Measurements from ENCODE around the gene ACTN1. TPM values are rescaled to one million over a fixed set of nuclear protein-coding genes. Genes with fewer than 3 reads are reported as not detected.
A peak's percentile ranks its signal among the peaks of the same experiment; 100 is the strongest.

Gene ACTN1
- polyA plus RNA-seq, 1 of the 3 experiments (the other 2 are of a cell fraction): 319 TPM

DNA sequence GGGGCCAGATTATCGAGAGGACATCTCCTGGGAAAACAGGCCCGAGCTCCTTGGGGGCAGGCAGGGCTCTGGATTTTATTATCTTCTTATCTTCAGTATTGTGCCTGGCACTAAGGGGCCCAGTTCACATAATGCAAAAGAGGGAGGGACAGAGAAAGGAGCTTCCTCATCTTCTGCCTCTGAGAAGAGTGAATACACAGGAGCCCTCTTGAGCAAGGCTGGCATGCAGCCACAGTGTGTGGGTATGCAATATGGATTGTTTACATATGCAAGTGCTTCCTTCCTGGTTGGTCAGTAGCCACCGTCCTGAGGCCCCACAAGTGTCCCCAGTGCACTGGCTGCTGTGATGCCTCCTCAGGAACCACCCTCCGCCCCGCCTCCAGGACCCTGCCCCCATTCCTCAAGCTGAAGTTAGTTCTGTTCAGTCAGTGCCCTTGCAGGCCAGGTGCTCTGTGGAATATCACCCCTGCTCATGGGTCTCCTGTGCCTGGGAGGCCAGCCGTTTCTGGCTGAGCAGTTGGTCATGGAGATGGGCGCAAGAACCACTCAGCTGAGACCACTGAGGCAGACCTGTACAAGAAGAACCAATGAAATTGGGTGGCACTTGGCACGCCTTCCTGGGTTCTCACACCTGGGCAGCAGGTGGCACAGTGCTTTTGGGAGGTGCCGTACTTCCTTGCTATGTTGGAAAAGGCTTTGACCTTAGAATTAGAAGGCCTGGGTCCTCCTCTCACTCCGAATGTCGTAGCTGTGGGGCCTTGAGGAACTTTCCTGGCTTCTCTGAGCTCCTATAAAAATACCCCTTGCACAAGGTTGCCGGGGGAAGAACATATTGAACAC, 35.1 kb upstream of the ACTN1 start:
- H4K20me1 ChIP-seq (ENCODE audit: insufficient read depth): no peaks in the 10 kb centered on the region
- H3K36me3 ChIP-seq (replicated peaks in 1 of 2; ENCODE audit: control insufficient read depth in 1 of 2, insufficient read depth in 2 of 2, low read length in 1 of 2): no peaks in the 10 kb centered on the region
- no peak overlapping the region for H3K9ac ChIP-seq
- H3K79me2 ChIP-seq (ENCODE audit: insufficient read depth): no peaks in the 10 kb centered on the region
- peak overlapping the region in 1 of 2 experiments; percentile 29; a peak in 2 of 4 replicates for H3K27ac ChIP-seq (ENCODE audit: low read depth in 2 of 2, low read length in 1 of 2)
- CTCF ChIA-PET: interaction anchor here (0.9 to 1.7 kb wide), 6 partner anchors 10 to 103 kb away, joined by 3 to 5 read pairs (median 4); no protein-coding TSS in a partner anchor
- no peaks in the 10 kb centered on the region for H3K9me3 ChIP-seq
- H3K4me1 ChIP-seq (ENCODE audit: control insufficient read depth in 1 of 2, insufficient read depth in 2 of 2, low read depth in 1 of 2, low read length in 1 of 2): peaks cover 8 to 16% of the 10 kb centered on the region in 2 experiments; a peak in 2 of 4 replicates
- WGBS (ENCODE audit: low lambda C conversion rate): 60% methylated on average over 6 of the region's 12 CpGs
- H2AFZ ChIP-seq (ENCODE audit: low read depth): peak overlapping the region; percentile 48; the same call in 1 of the 2 replicates
- H3K9me2 ChIP-seq: no peaks in the 10 kb centered on the region
- H3K4me3 ChIP-seq (ENCODE audit: low read depth in 2 of 2, low read length in 1 of 2): no peak overlapping the region
- H3F3A ChIP-seq (replicated peaks; ENCODE audit: insufficient read depth): peaks cover 4% of the 10 kb centered on the region
- DNase-seq: peak; percentile 69
- no peaks in the 10 kb centered on the region for H3K27me3 ChIP-seq (ENCODE audit: insufficient read depth)
- H3K4me2 ChIP-seq: peak overlapping the region; percentile 28; the same call in 1 of the 2 replicates
- POLR2A ChIA-PET: interaction anchor here (1.0 to 1.1 kb wide), 2 partner anchors 24 to 92 kb away, joined by 4 read pairs; no protein-coding TSS in a partner anchor
- no peak; the same call in 1 of the 2 replicates for TF ChIP-seq MXI1 (IDR thresholded peaks at IDR 0.05; ENCODE audit: low read depth, low read length)
- TF ChIP-seq RAD21 (IDR thresholded peaks at IDR 0.05; ENCODE audit: low read length): peak; percentile 22; the same call in 1 of the 2 replicates
- no peak for TF ChIP-seq TEAD4 (IDR thresholded peaks at IDR 0.05; ENCODE audit: borderline replicate concordance, insufficient read depth)
- TF ChIP-seq TCF12 (IDR thresholded peaks at IDR 0.05): peak; percentile 37; the same call in 1 of the 2 replicates
- no peak for TF ChIP-seq ELF1 (IDR thresholded peaks at IDR 0.05)
- no peak for TF ChIP-seq RFX5 (IDR thresholded peaks at IDR 0.05; ENCODE audit: low read length)
- TF ChIP-seq, protein P1, sequence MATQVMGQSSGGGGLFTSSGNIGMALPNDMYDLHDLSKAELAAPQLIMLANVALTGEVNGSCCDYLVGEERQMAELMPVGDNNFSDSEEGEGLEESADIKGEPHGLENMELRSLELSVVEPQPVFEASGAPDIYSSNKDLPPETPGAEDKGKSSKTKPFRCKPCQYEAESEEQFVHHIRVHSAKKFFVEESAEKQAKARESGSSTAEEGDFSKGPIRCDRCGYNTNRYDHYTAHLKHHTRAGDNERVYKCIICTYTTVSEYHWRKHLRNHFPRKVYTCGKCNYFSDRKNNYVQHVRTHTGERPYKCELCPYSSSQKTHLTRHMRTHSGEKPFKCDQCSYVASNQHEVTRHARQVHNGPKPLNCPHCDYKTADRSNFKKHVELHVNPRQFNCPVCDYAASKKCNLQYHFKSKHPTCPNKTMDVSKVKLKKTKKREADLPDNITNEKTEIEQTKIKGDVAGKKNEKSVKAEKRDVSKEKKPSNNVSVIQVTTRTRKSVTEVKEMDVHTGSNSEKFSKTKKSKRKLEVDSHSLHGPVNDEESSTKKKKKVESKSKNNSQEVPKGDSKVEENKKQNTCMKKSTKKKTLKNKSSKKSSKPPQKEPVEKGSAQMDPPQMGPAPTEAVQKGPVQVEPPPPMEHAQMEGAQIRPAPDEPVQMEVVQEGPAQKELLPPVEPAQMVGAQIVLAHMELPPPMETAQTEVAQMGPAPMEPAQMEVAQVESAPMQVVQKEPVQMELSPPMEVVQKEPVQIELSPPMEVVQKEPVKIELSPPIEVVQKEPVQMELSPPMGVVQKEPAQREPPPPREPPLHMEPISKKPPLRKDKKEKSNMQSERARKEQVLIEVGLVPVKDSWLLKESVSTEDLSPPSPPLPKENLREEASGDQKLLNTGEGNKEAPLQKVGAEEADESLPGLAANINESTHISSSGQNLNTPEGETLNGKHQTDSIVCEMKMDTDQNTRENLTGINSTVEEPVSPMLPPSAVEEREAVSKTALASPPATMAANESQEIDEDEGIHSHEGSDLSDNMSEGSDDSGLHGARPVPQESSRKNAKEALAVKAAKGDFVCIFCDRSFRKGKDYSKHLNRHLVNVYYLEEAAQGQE (IDR thresholded peaks at IDR 0.05; ENCODE audit: low read depth, low read length): no peak
- TF ChIP-seq, protein P2, sequence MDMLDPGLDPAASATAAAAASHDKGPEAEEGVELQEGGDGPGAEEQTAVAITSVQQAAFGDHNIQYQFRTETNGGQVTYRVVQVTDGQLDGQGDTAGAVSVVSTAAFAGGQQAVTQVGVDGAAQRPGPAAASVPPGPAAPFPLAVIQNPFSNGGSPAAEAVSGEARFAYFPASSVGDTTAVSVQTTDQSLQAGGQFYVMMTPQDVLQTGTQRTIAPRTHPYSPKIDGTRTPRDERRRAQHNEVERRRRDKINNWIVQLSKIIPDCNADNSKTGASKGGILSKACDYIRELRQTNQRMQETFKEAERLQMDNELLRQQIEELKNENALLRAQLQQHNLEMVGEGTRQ (IDR thresholded peaks at IDR 0.05; ENCODE audit: borderline replicate concordance, low read depth, low read length): no peak
- TF ChIP-seq, protein P3, sequence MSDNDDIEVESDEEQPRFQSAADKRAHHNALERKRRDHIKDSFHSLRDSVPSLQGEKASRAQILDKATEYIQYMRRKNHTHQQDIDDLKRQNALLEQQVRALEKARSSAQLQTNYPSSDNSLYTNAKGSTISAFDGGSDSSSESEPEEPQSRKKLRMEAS (IDR thresholded peaks at IDR 0.05; ENCODE audit: low read depth): no peak
- TF ChIP-seq MEF2A (IDR thresholded peaks at IDR 0.05; ENCODE audit: borderline replicate concordance, low read depth): no peak
- no peak for TF ChIP-seq POLR2AphosphoS5 (IDR thresholded peaks at IDR 0.05; ENCODE audit: low read depth, low read length)
- no peak for TF ChIP-seq JUND (IDR thresholded peaks at IDR 0.05)
- TF ChIP-seq, protein P4, sequence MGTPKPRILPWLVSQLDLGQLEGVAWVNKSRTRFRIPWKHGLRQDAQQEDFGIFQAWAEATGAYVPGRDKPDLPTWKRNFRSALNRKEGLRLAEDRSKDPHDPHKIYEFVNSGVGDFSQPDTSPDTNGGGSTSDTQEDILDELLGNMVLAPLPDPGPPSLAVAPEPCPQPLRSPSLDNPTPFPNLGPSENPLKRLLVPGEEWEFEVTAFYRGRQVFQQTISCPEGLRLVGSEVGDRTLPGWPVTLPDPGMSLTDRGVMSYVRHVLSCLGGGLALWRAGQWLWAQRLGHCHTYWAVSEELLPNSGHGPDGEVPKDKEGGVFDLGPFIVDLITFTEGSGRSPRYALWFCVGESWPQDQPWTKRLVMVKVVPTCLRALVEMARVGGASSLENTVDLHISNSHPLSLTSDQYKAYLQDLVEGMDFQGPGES (IDR thresholded peaks at IDR 0.05; ENCODE audit: low read depth, low read length): no peak
- TF ChIP-seq EZH2phosphoT487 (IDR thresholded peaks at IDR 0.05; ENCODE audit: borderline replicate concordance, low read depth): no peak
- no peak for TF ChIP-seq SMC3 (IDR thresholded peaks at IDR 0.05; ENCODE audit: low read depth, low read length)
- TF ChIP-seq EP300 (IDR thresholded peaks at IDR 0.05; ENCODE audit: borderline replicate concordance in 1 of 2, low read depth in 1 of 2, low read length in 1 of 2): peak in 1 of 2 experiments; percentile 77; a peak in 2 of 4 replicates
- TF ChIP-seq FOXJ3 (CRISPR knock-in tag; IDR thresholded peaks at IDR 0.05): no peak
- TF ChIP-seq, protein P5, sequence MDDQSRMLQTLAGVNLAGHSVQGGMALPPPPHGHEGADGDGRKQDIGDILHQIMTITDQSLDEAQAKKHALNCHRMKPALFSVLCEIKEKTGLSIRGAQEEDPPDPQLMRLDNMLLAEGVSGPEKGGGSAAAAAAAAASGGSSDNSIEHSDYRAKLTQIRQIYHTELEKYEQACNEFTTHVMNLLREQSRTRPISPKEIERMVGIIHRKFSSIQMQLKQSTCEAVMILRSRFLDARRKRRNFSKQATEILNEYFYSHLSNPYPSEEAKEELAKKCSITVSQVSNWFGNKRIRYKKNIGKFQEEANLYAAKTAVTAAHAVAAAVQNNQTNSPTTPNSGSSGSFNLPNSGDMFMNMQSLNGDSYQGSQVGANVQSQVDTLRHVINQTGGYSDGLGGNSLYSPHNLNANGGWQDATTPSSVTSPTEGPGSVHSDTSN (IDR thresholded peaks at IDR 0.05): no peak
- no peak for TF ChIP-seq FOXM1 (IDR thresholded peaks at IDR 0.05; ENCODE audit: low read depth)
- TF ChIP-seq, protein P6, sequence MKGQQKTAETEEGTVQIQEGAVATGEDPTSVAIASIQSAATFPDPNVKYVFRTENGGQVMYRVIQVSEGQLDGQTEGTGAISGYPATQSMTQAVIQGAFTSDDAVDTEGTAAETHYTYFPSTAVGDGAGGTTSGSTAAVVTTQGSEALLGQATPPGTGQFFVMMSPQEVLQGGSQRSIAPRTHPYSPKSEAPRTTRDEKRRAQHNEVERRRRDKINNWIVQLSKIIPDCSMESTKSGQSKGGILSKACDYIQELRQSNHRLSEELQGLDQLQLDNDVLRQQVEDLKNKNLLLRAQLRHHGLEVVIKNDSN (IDR thresholded peaks at IDR 0.05; ENCODE audit: borderline replicate concordance, low read depth): no peak
- TF ChIP-seq, protein P7, sequence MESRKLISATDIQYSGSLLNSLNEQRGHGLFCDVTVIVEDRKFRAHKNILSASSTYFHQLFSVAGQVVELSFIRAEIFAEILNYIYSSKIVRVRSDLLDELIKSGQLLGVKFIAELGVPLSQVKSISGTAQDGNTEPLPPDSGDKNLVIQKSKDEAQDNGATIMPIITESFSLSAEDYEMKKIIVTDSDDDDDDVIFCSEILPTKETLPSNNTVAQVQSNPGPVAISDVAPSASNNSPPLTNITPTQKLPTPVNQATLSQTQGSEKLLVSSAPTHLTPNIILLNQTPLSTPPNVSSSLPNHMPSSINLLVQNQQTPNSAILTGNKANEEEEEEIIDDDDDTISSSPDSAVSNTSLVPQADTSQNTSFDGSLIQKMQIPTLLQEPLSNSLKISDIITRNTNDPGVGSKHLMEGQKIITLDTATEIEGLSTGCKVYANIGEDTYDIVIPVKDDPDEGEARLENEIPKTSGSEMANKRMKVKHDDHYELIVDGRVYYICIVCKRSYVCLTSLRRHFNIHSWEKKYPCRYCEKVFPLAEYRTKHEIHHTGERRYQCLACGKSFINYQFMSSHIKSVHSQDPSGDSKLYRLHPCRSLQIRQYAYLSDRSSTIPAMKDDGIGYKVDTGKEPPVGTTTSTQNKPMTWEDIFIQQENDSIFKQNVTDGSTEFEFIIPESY (IDR thresholded peaks at IDR 0.05; ENCODE audit: borderline replicate concordance, low read depth): no peak
